HCT116 (cell line): ENCODE results near the gene PTGIR.

Experiments used
- YY1 ChIP-seq: IDR thresholded peaks from 2 replicates; pipeline ENCODE4 v1.6.1; 2011; ENCODE audit warnings: low read length, low read depth, moderate library complexity, mild to moderate bottlenecking; ENCODE audit not compliant: insufficient replicate concordance; ENCODE audit errors: extremely low read depth
- TF ChIP-seq, protein P1 (sequence below), 3 experiments: fragments of 200-600 bp in 1 of 3; sonication (generic) in 1 of 3; IDR thresholded peaks in 2 of 3; conservative IDR thresholded peaks in 1 of 3; 2 replicates each; pipeline ENCODE4 v1.5.1; 2012 to 2017; ENCODE audit warnings: low read depth in 2 of 3, low read length in 2 of 3, antibody characterized with exemption in 1 of 3, borderline replicate concordance in 1 of 3, control low read depth in 1 of 3, mild to moderate bottlenecking in 1 of 3, mixed read lengths in 1 of 3, mixed run types in 1 of 3, moderate library complexity in 1 of 3; ENCODE audit not compliant: insufficient read depth in 1 of 3

DNA sequence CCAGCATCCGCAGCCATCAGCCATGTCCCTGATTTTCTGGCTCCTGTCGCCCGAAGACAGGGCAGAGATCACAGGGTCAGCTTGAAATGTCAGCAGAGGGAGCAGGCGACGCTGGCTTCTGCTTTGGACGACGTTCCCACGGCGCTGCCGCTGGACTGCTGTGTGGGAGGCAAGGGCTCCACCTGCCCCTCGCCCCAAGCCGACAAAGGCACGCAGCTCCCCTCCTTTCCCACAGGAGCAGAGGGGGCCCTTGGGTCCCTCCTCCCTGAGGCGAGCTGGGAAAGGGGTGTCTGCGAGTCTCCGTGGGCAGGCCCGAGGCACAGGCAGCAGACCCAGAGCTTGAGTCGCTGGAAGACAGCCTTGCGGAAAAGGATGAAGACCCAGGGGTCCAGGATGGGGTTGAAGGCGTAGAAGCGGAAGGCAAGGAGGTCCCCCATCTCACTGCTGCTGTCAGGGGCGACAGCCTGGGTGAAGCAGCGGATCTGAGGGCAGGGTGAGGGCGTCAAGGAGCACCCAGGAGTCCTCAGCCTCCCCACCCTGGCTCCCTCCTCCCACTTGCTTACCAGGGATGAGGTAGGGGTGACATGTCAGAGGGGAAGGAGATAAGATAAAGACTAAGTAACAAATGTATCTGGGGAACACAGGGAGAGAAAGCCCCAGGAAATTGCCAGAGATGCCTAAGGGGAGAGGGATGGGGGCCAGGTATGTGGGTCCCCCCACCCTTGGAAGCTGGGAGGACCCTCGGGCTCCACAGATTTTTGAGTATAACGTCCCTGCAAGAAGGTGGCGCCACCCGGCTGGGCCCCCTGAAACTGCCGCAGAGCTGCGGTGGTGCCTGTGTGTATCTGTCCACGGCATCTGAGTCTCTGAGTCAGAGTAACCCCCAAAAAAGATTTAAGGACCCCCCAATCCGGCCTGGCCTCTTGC is 3.4 kb downstream of the PTGIR start:
- no peak for TF ChIP-seq YY1
- TF ChIP-seq, protein P1, sequence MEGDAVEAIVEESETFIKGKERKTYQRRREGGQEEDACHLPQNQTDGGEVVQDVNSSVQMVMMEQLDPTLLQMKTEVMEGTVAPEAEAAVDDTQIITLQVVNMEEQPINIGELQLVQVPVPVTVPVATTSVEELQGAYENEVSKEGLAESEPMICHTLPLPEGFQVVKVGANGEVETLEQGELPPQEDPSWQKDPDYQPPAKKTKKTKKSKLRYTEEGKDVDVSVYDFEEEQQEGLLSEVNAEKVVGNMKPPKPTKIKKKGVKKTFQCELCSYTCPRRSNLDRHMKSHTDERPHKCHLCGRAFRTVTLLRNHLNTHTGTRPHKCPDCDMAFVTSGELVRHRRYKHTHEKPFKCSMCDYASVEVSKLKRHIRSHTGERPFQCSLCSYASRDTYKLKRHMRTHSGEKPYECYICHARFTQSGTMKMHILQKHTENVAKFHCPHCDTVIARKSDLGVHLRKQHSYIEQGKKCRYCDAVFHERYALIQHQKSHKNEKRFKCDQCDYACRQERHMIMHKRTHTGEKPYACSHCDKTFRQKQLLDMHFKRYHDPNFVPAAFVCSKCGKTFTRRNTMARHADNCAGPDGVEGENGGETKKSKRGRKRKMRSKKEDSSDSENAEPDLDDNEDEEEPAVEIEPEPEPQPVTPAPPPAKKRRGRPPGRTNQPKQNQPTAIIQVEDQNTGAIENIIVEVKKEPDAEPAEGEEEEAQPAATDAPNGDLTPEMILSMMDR (IDR thresholded peaks at IDR 0.05 in 2 of 3, conservative IDR thresholded peaks at IDR 0.05 in 1 of 3; ENCODE audit: borderline replicate concordance in 1 of 3, insufficient read depth in 1 of 3, low read depth in 2 of 3, low read length in 2 of 3), result peak in 2 of 3 experiments; percentile 34 to 44; a peak in 4 of 6 replicates
